Measurements from ENCODE around the gene LBP.

DNA sequence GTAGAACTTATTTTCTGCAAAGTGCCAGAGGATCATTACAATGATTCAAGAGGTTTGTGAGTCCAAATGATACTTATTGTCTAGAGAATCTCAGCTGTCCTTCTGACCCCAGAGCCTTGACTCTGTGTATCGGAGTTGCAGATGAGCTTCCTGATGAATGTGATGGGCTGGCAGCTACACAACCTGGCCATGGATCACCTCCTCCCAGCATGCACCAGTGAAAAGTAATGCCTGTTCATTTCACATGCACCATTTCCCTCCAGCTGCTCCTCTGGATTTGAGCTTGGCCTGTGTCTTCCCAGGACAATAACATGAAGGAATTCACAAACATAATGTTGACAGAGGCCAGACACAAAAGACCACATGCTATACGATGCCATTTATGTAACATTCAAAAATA is 58.9 kb downstream of the LBP start:
- TF ChIP-seq, protein P1, sequence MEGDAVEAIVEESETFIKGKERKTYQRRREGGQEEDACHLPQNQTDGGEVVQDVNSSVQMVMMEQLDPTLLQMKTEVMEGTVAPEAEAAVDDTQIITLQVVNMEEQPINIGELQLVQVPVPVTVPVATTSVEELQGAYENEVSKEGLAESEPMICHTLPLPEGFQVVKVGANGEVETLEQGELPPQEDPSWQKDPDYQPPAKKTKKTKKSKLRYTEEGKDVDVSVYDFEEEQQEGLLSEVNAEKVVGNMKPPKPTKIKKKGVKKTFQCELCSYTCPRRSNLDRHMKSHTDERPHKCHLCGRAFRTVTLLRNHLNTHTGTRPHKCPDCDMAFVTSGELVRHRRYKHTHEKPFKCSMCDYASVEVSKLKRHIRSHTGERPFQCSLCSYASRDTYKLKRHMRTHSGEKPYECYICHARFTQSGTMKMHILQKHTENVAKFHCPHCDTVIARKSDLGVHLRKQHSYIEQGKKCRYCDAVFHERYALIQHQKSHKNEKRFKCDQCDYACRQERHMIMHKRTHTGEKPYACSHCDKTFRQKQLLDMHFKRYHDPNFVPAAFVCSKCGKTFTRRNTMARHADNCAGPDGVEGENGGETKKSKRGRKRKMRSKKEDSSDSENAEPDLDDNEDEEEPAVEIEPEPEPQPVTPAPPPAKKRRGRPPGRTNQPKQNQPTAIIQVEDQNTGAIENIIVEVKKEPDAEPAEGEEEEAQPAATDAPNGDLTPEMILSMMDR (IDR thresholded peaks at IDR 0.05): no peak
- no peak for TF ChIP-seq POLR2A (IDR thresholded peaks at IDR 0.05)
